Nephron (organoid): ENCODE results near the gene ZCWPW1.

Experiments used
- H3K27ac Mint-ChIP-seq, 3 experiments: 2 replicates each; pipeline ENCODE4 v1.8.0; 2020; ENCODE audit warnings: mixed read lengths in 3 of 3, mild to moderate bottlenecking in 2 of 3, moderate library complexity in 1 of 3
- H3K27me3 Mint-ChIP-seq: 2 replicates; pipeline ENCODE4 v1.8.0; 2021; ENCODE audit warnings: low read depth, mild to moderate bottlenecking, moderate library complexity, mixed read lengths
- H3K36me3 Mint-ChIP-seq: 2 replicates; pipeline ENCODE4 v1.8.0; 2020; ENCODE audit warnings: low read depth, mixed read lengths
- H3K4me1 Mint-ChIP-seq: 2 replicates; pipeline ENCODE4 v1.8.0; 2020; ENCODE audit warnings: mixed read lengths
- H3K4me3 Mint-ChIP-seq, 3 experiments: 2 replicates each; pipeline ENCODE4 v1.8.0; 2020; ENCODE audit warnings: mild to moderate bottlenecking in 3 of 3, mixed read lengths in 3 of 3, moderate library complexity in 2 of 3
- H3K9me3 Mint-ChIP-seq: 2 replicates; pipeline ENCODE4 v1.8.0; 2020; ENCODE audit warnings: mixed read lengths
- CTCF ChIP-seq, 3 experiments: fragments of 200-600 bp; sonication (generic); IDR thresholded peaks; one replicate each; pipeline ENCODE4 v1.5.0; 2021; ENCODE audit warnings: antibody characterized with exemption in 3 of 3; ENCODE audit not compliant: unreplicated experiment in 3 of 3

Gene ZCWPW1

DNA sequence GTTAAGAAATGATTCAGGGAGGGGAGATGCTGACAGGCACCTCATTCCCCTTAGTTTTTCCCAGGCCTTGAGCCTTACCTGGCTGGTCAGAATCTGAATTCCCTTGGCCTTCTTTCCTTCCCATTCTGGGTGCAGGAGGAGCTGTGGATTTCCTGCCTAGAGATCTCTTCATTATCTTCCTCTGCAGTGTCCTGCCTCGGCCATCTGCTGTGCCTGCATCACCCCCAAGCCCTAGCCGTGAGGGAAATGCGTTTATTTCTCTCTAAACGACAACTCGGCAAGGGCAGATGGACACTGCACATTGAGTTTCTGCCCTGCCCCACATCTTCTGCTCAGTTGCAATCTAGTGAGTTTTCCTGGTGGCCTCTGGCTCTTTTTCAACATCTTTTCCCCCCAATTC, 26.7 kb downstream of the ZCWPW1 start:
- Mint-ChIP-seq H3K27me3 (peaks cover 8% of the 10 kb centered on the region), H3K4me3 (no peak overlapping the region), H3K4me1 (no peaks in the 10 kb centered on the region), H3K36me3 (no peaks in the 10 kb centered on the region), H3K27ac (no peak overlapping the region), H3K9me3 (no peaks in the 10 kb centered on the region)
- TF ChIP-seq CTCF (IDR thresholded peaks at IDR 0.05; ENCODE audit: unreplicated experiment in 3 of 3) = no peak

DNA sequence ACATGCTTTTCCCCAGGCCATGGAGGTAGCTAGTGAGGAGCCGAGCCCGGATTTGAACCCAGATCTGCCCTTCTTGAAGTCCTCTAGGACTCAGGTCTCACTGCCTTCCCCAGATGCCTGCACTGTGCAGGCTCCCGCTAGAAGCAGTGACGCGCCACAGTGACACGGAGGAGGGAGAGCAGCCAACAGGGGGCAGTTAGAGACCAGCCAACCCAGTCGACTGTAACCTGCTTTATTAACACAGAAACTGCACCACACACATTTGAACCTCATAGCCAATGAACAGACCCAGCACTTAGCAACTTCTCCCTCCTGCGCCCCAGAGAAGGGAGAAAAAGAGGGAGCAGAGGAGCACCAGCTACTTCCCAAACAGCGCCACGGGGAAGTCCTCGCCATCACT, 27.8 kb downstream of the ZCWPW1 start:
- no peak overlapping the region for H3K27ac Mint-ChIP-seq
- H3K4me1 Mint-ChIP-seq = no peaks in the 10 kb centered on the region
- peaks cover 4% of the 10 kb centered on the region for H3K27me3 Mint-ChIP-seq
- H3K36me3 Mint-ChIP-seq = no peaks in the 10 kb centered on the region
- TF ChIP-seq CTCF (IDR thresholded peaks at IDR 0.05; ENCODE audit: unreplicated experiment in 3 of 3) = peak in 2 of 3 experiments; percentile 12 to 45
- no peak overlapping the region for H3K4me3 Mint-ChIP-seq
- no peaks in the 10 kb centered on the region for H3K9me3 Mint-ChIP-seq

- H3K4me3 Mint-ChIP-seq = no peak overlapping the region
- H3K9me3 Mint-ChIP-seq = no peaks in the 10 kb centered on the region
- H3K4me1 Mint-ChIP-seq = no peaks in the 10 kb centered on the region
- H3K27ac Mint-ChIP-seq = no peak overlapping the region
- no peak for TF ChIP-seq CTCF (IDR thresholded peaks at IDR 0.05; ENCODE audit: unreplicated experiment in 3 of 3)
- H3K36me3 Mint-ChIP-seq = no peaks in the 10 kb centered on the region
- peaks cover 4% of the 10 kb centered on the region for H3K27me3 Mint-ChIP-seq
Observed at GRCh38 chr7:100400041-100400440, 28.5 kb downstream of the ZCWPW1 start.

- Mint-ChIP-seq H3K27ac (no peak overlapping the region), H3K36me3 (no peaks in the 10 kb centered on the region), H3K4me3 (no peak overlapping the region), H3K9me3 (no peaks in the 10 kb centered on the region), H3K27me3 (peaks cover 4% of the 10 kb centered on the region), H3K4me1 (no peaks in the 10 kb centered on the region)
- TF ChIP-seq CTCF (IDR thresholded peaks at IDR 0.05; ENCODE audit: unreplicated experiment in 3 of 3) = no peak
Observed at GRCh38 chr7:100398239-100398638, 30.3 kb downstream of the ZCWPW1 start.

GRCh38 chr7:100397315-100398081, 31.0 kb downstream of the ZCWPW1 start:
- Mint-ChIP-seq H3K27me3 (peaks cover 4% of the 10 kb centered on the region), H3K36me3 (no peaks in the 10 kb centered on the region), H3K27ac (no peak overlapping the region), H3K9me3 (no peaks in the 10 kb centered on the region), H3K4me1 (no peaks in the 10 kb centered on the region), H3K4me3 (no peak overlapping the region)
- TF ChIP-seq CTCF (IDR thresholded peaks at IDR 0.05; ENCODE audit: unreplicated experiment in 3 of 3) = no peak

- no peak overlapping the region for H3K27ac Mint-ChIP-seq
- no peaks in the 10 kb centered on the region for H3K36me3 Mint-ChIP-seq
- peaks cover 4% of the 10 kb centered on the region for H3K27me3 Mint-ChIP-seq
- H3K9me3 Mint-ChIP-seq = no peaks in the 10 kb centered on the region
- H3K4me1 Mint-ChIP-seq = no peaks in the 10 kb centered on the region
- TF ChIP-seq CTCF (IDR thresholded peaks at IDR 0.05; ENCODE audit: unreplicated experiment in 3 of 3) = no peak
- H3K4me3 Mint-ChIP-seq = no peak overlapping the region
Observed at GRCh38 chr7:100396421-100396982, 32.0 kb downstream of the ZCWPW1 start.
